MM.1S (cell line): ENCODE results near the gene CTNNA3.

Experiments
- DNase-seq: peaks from one replicate; pipeline ENCODE4 v3.0.0-alpha.2; 2015
- H2AFZ ChIP-seq: fragments of 300-600 bp; sonication (generic); 2 replicates; pipeline ENCODE4 v1.6.0; 2016; ENCODE audit warnings: antibody characterized with exemption, low read length
- H3F3A ChIP-seq: fragments of 300-600 bp; sonication (generic); 2 replicates; pipeline ENCODE4 v1.6.1; 2016; ENCODE audit warnings: mild to moderate bottlenecking, antibody characterized with exemption, low read length, moderate library complexity, mixed read lengths; ENCODE audit not compliant: insufficient read depth
- H3K27ac ChIP-seq: fragments of 300-600 bp; sonication (generic); 2 replicates; pipeline ENCODE4 v1.5.1; 2016; ENCODE audit warnings: mild to moderate bottlenecking, low read length
- H3K27me3 ChIP-seq: fragments of 300-600 bp; sonication (generic); replicated peaks from 2 replicates; pipeline ENCODE4 v1.6.0; 2016; ENCODE audit warnings: low read length; ENCODE audit not compliant: insufficient read depth
- H3K36me3 ChIP-seq: fragments of 300-600 bp; sonication (generic); replicated peaks from 2 replicates; pipeline ENCODE4 v1.6.1; 2016; ENCODE audit warnings: mild to moderate bottlenecking, low read length, mixed read lengths; ENCODE audit not compliant: insufficient read depth
- H3K4me1 ChIP-seq: fragments of 300-600 bp; sonication (generic); 2 replicates; pipeline ENCODE4 v1.6.1; 2016; ENCODE audit warnings: low read length, mixed read lengths
- H3K4me2 ChIP-seq: fragments of 300-600 bp; sonication (generic); 2 replicates; pipeline ENCODE4 v1.6.0; 2016; ENCODE audit warnings: low read depth, low read length
- H3K4me3 ChIP-seq: fragments of 300-600 bp; sonication (generic); 2 replicates; pipeline ENCODE4 v1.5.1; 2016; ENCODE audit warnings: low read length, mixed read lengths
- H3K79me2 ChIP-seq: fragments of 300-600 bp; sonication (generic); 2 replicates; pipeline ENCODE4 v1.6.1; 2016; ENCODE audit warnings: mixed run types, low read length, mixed read lengths
- H3K9ac ChIP-seq: fragments of 300-600 bp; sonication (generic); 2 replicates; pipeline ENCODE4 v1.6.1; 2016; ENCODE audit warnings: low read length, mixed read lengths
- H3K9me2 ChIP-seq: fragments of 300-600 bp; sonication (generic); replicated peaks from 2 replicates; pipeline ENCODE4 v1.6.1; 2016; ENCODE audit warnings: mild to moderate bottlenecking, low read length, mixed read lengths; ENCODE audit not compliant: insufficient read depth
- H3K9me3 ChIP-seq: fragments of 300-600 bp; sonication (generic); replicated peaks from 2 replicates; pipeline ENCODE4 v1.6.1; 2016; ENCODE audit warnings: mild to moderate bottlenecking, low read length, mixed read lengths; ENCODE audit not compliant: insufficient read depth
- H4K20me1 ChIP-seq: fragments of 300-600 bp; sonication (generic); 2 replicates; pipeline ENCODE4 v1.6.1; 2016; ENCODE audit warnings: mild to moderate bottlenecking, low read length, moderate library complexity, mixed read lengths; ENCODE audit not compliant: insufficient read depth
- EZH2 ChIP-seq: fragments of 300-600 bp; sonication (generic); optimal IDR thresholded peaks from 2 replicates; pipeline ENCODE3; 2017; ENCODE audit warnings: low read depth, mild to moderate bottlenecking, antibody characterized with exemption, low read length, mixed read lengths
- EZH2phosphoT487 ChIP-seq: fragments of 300-600 bp; sonication (generic); IDR thresholded peaks from 2 replicates; pipeline ENCODE4 v1.6.1; 2018; ENCODE audit warnings: antibody characterized with exemption, low read length
- TF ChIP-seq, protein P1 (sequence below): fragments of 300-600 bp; sonication (generic); IDR thresholded peaks from 2 replicates; pipeline ENCODE4 v1.5.1; 2016; ENCODE audit warnings: antibody characterized with exemption, low read length, mixed read lengths

CTNNA3 gene

DNA sequence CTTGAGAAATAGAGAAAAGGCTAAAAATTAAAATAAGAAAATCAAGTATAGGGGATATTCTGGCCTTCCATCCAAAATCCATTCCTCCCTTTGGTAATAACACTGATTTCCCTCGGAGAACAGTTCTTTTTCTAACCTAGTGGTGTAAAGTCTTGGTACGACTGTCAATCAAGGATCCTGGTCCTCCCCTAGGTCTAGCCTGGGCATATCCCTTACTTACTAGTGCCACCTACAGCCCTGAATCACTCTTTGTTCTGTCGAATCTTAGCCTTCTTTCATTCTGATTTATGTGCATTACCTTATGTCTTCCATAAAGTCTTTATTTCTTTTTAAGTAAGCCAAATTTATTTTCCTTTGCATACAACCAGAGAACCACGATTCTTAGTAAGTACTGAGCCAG lies 1068.8 kb downstream of the CTNNA3 start:
- Histone ChIP-seq H3K9ac (no peak overlapping the region), H3K79me2 (no peaks in the 10 kb centered on the region), H3K9me3 (no peaks in the 10 kb centered on the region), H3K4me2 (no peak overlapping the region), H2AFZ (no peak overlapping the region), H3K9me2 (no peaks in the 10 kb centered on the region), H3F3A (no peaks in the 10 kb centered on the region), H3K4me3 (no peak overlapping the region), H3K27me3 (no peaks in the 10 kb centered on the region), H3K27ac (no peak overlapping the region), H4K20me1 (no peaks in the 10 kb centered on the region), H3K36me3 (no peaks in the 10 kb centered on the region), H3K4me1 (no peaks in the 10 kb centered on the region)
- peak; percentile 63 for DNase-seq
- TF ChIP-seq, protein P1, sequence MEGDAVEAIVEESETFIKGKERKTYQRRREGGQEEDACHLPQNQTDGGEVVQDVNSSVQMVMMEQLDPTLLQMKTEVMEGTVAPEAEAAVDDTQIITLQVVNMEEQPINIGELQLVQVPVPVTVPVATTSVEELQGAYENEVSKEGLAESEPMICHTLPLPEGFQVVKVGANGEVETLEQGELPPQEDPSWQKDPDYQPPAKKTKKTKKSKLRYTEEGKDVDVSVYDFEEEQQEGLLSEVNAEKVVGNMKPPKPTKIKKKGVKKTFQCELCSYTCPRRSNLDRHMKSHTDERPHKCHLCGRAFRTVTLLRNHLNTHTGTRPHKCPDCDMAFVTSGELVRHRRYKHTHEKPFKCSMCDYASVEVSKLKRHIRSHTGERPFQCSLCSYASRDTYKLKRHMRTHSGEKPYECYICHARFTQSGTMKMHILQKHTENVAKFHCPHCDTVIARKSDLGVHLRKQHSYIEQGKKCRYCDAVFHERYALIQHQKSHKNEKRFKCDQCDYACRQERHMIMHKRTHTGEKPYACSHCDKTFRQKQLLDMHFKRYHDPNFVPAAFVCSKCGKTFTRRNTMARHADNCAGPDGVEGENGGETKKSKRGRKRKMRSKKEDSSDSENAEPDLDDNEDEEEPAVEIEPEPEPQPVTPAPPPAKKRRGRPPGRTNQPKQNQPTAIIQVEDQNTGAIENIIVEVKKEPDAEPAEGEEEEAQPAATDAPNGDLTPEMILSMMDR, result peak; percentile 32
- TF ChIP-seq EZH2 (no peak), EZH2phosphoT487 (no peak)

DNA sequence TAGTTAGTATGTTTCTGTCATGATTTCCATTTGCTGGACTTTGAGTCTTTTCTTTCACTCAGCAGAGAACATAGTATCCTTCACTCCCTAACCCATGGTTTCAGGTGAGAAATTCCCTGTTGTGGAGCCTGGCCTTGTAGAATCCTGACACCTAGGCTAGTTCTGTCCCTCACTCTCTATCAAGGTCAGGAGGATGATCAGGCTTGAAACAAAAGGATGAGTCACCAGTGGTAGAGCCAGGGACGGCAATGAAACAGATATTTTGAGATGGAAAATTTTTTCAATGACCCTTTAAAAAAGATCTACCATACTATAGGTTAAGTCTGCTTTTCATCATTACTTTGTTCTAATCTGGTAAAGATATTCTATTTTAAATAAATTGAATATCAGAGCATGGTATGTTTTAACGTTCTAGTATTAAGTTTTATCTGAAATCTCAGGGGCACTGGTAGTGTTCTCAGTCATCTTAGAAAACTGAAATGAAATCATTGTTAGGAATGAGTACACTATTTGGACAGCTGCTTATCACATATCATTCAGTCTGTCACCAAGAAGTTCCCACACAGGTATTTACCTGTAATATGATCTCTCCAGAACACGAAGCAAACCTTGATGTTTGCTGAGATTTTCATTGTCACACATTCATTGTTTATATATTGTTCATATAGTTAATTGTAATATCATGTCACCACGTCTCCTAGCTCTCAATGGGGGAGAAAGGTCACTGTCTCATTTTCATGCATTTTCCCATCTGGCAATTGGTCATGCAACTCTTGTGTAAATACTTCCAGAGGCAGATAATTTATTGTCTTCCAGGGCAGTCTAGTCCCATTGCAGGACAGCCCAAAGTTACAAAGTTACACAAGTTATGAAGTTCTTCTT lies 1070.0 kb downstream of the CTNNA3 start:
- Histone ChIP-seq H3K27me3 (no peaks in the 10 kb centered on the region), H2AFZ (no peak overlapping the region), H3K79me2 (no peaks in the 10 kb centered on the region), H4K20me1 (no peaks in the 10 kb centered on the region), H3K9ac (no peak overlapping the region), H3K36me3 (no peaks in the 10 kb centered on the region), H3K4me1 (no peaks in the 10 kb centered on the region), H3K9me3 (no peaks in the 10 kb centered on the region), H3K4me2 (no peak overlapping the region), H3K27ac (no peak overlapping the region), H3K9me2 (no peaks in the 10 kb centered on the region), H3F3A (no peaks in the 10 kb centered on the region), H3K4me3 (no peak overlapping the region)
- TF ChIP-seq, protein P1, result no peak
- TF ChIP-seq EZH2 (no peak), EZH2phosphoT487 (no peak)
- DNase-seq, result no peak

DNA sequence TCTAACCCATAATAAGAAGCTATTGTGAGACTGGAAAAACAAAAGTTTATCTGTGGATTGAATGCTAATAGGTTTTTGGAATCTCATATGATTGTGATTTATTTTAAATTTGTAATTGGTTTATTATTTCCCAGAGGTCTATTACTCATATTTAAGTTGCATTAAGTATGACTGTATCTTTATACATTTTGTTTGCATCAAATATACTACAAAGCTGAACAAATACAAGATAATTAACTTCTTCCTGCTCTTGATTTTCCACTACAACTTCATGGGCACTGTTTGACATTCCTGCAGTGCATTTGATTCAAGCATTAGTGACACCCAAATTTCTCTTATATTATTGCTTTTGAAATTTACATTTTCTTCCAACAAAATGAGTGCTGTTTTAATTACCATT lies 1073.9 kb downstream of the CTNNA3 start:
- no peak overlapping the region for H3K9ac ChIP-seq
- H3K9me3 ChIP-seq, result no peaks in the 10 kb centered on the region
- H3K27me3 ChIP-seq, result no peaks in the 10 kb centered on the region
- no peak for DNase-seq
- no peaks in the 10 kb centered on the region for H4K20me1 ChIP-seq
- no peaks in the 10 kb centered on the region for H3K79me2 ChIP-seq
- no peaks in the 10 kb centered on the region for H3K4me1 ChIP-seq
- H3K36me3 ChIP-seq, result no peaks in the 10 kb centered on the region
- H3K4me3 ChIP-seq, result no peak overlapping the region
- no peaks in the 10 kb centered on the region for H3K9me2 ChIP-seq
- H2AFZ ChIP-seq, result no peak overlapping the region
- H3K4me2 ChIP-seq, result no peak overlapping the region
- no peak overlapping the region for H3K27ac ChIP-seq
- H3F3A ChIP-seq, result no peaks in the 10 kb centered on the region
- TF ChIP-seq, protein P1, result no peak
- TF ChIP-seq EZH2 (no peak), EZH2phosphoT487 (no peak)
